Measurements from ENCODE around the gene KLHL29. TPM values are rescaled to one million over a fixed set of nuclear protein-coding genes. Genes with fewer than 3 reads are reported as not detected.

The KLHL29 gene
- total RNA-seq, 2 donors from 2014 or later, result 2.0 to 4.2 TPM

GRCh38 chr2:23423873-23424680 is 39.1 kb downstream of the KLHL29 start:
- no peaks in the 10 kb centered on the region for H3K36me3 ChIP-seq
- TF ChIP-seq, protein P1, sequence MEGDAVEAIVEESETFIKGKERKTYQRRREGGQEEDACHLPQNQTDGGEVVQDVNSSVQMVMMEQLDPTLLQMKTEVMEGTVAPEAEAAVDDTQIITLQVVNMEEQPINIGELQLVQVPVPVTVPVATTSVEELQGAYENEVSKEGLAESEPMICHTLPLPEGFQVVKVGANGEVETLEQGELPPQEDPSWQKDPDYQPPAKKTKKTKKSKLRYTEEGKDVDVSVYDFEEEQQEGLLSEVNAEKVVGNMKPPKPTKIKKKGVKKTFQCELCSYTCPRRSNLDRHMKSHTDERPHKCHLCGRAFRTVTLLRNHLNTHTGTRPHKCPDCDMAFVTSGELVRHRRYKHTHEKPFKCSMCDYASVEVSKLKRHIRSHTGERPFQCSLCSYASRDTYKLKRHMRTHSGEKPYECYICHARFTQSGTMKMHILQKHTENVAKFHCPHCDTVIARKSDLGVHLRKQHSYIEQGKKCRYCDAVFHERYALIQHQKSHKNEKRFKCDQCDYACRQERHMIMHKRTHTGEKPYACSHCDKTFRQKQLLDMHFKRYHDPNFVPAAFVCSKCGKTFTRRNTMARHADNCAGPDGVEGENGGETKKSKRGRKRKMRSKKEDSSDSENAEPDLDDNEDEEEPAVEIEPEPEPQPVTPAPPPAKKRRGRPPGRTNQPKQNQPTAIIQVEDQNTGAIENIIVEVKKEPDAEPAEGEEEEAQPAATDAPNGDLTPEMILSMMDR (IDR thresholded peaks at IDR 0.05), result no peak
- no peak for DNase-seq (ENCODE audit: low spot score)
- H3K9me3 ChIP-seq, result no peaks in the 10 kb centered on the region
- H3K4me3 ChIP-seq, result no peak overlapping the region
- H3K4me1 ChIP-seq, result peaks cover 0 to 11% of the 10 kb centered on the region in 2 donors
- H3K27ac ChIP-seq, result no peak overlapping the region
- no peaks in the 10 kb centered on the region for H3K27me3 ChIP-seq

DNA sequence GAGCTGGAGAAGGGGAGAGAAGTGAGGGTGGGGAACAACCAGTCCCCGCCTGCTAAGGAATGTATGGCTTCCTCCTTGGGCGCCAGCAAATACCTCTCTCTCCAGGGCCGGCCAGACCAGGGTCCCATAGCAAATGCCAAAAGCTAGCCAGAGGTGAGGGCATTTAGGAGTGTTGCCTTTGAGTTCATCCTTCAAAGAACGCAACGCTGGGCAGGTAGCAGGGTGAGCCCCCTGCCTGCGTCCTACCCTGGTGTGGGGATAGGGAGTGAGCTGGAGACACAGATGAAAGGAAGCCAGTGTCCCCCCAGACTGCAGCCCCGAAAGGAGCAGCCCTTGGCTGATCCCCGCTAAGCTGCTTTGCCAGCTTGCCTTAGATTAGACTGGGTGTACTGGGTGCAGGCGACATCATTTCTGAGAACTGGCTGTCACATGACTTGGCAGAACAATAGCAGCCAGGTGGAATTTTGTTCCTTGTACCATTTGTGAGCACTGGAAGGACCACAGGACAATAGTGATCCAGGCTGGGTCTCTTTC is 40.4 kb downstream of the KLHL29 start:
- Histone ChIP-seq H3K36me3 (no peaks in the 10 kb centered on the region), H3K9me3 (no peaks in the 10 kb centered on the region), H3K27ac (peak overlapping the region in 1 of 2 donors; percentile 23), H3K4me1 (peaks cover 0 to 11% of the 10 kb centered on the region in 2 donors), H3K27me3 (no peaks in the 10 kb centered on the region), H3K4me3 (no peak overlapping the region)
- DNase-seq (ENCODE audit: low spot score), result peak; percentile 55
- TF ChIP-seq, protein P1 (IDR thresholded peaks at IDR 0.05), result no peak

DNA sequence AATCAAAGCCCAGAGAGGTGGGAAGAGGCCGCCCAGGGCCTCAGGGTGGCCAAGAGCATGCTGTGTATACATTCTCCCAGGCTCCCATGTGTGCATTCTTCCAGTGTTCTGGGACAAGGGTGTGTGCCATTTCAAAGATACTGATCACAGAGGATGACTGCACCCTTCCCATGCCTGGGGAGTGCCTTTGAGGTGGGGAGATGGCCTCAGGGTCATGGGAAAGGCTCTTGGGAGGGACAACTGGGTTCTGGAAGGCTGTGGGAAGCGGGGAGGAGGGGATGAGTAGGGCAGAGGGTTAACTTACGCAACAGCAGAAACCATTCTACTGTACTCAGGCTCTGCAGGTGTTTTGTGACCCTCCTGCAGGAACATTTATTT is 40.9 kb downstream of the KLHL29 start:
- Histone ChIP-seq H3K27me3 (no peaks in the 10 kb centered on the region), H3K36me3 (no peaks in the 10 kb centered on the region), H3K9me3 (no peaks in the 10 kb centered on the region), H3K27ac (peak overlapping the region; percentile 17 to 23), H3K4me3 (no peak overlapping the region), H3K4me1 (peaks cover 0 to 11% of the 10 kb centered on the region in 2 donors)
- peak; percentile 36 for DNase-seq (ENCODE audit: low spot score)
- TF ChIP-seq, protein P1 (IDR thresholded peaks at IDR 0.05), result no peak

DNA sequence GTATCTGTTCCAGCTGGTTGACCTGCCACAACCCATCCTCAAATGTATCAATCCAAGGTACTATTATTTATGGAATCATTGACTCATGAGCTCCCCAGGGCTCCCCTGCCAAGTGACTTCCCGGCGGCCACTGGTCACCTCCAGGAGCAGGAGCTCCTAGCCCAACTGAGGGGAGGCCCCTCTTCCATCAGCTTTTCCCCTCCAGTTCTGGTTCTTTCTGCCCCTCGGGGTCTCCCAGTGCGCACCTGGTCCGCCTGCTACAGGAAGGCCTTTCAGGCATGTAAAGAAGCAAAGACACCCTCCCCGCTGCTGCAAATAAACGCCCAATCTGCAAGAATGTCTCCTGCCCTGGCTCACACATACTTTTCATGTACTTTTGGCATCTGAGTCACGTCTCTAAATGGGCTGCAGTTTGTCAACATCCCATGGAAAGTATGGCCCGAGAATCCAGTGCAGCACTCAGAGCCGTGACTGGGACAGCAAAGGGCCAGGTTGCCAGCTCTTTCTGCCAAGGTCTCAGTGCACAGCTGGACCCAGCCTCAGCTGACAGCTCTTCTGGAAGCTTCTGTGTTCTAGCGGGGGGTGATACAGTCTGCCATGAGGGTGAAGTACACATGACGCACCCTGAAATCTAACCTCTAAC is 41.4 kb downstream of the KLHL29 start:
- Histone ChIP-seq H3K9me3 (no peaks in the 10 kb centered on the region), H3K36me3 (no peaks in the 10 kb centered on the region), H3K27me3 (no peaks in the 10 kb centered on the region), H3K27ac (peak overlapping the region; percentile 17 to 40), H3K4me1 (peaks cover 0 to 11% of the 10 kb centered on the region in 2 donors), H3K4me3 (no peak overlapping the region)
- peak; percentile 81 for DNase-seq (ENCODE audit: low spot score)
- TF ChIP-seq, protein P1 (IDR thresholded peaks at IDR 0.05), result no peak

DNA sequence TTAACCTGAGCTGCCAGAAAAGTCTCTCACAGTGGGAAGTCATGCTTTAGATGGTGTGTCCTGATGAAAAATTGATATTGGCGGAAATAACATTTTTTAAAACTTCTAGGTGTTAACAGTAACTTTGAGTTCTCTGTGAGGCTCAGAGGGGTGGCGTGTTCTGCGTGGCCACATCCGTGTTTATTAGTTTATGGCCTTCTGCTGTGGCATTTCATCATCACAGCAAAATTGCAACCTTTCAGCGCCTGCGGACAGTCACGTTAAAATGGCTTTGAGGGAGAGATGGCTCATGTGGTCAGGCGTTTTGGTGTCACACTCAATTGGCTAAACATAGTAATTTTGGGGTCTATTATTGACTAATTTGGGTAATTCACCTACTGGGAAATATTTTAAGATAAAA is 42.4 kb downstream of the KLHL29 start:
- H3K9me3 ChIP-seq, result no peaks in the 10 kb centered on the region
- TF ChIP-seq, protein P1 (IDR thresholded peaks at IDR 0.05), result no peak
- no peaks in the 10 kb centered on the region for H3K27me3 ChIP-seq
- peaks cover 0 to 11% of the 10 kb centered on the region in 2 donors for H3K4me1 ChIP-seq
- H3K36me3 ChIP-seq, result no peaks in the 10 kb centered on the region
- DNase-seq (ENCODE audit: low spot score), result peak; percentile 43
- H3K27ac ChIP-seq, result no peak overlapping the region
- H3K4me3 ChIP-seq, result no peak overlapping the region
